HG02678 (cell line): Measurements from ENCODE around the gene NOS2.
"Not testable (repeated sequence)": the region's sequence is repeated elsewhere in the genome, so short reads cannot be mapped to it uniquely, and the experiment has no call there.

Experiments
- ATAC-seq: cut with Tn5 transposase; IDR thresholded peaks from one replicate; pipeline ENCODE4 v1.9.1; 2021; ENCODE audit warnings: mild to moderate bottlenecking, moderate library complexity; ENCODE audit not compliant: unreplicated experiment

The NOS2 gene

GRCh38 chr17:27740541-27740940 lies 59.8 kb downstream of the NOS2 start:
- ATAC-seq, result not testable (repeated sequence)

DNA sequence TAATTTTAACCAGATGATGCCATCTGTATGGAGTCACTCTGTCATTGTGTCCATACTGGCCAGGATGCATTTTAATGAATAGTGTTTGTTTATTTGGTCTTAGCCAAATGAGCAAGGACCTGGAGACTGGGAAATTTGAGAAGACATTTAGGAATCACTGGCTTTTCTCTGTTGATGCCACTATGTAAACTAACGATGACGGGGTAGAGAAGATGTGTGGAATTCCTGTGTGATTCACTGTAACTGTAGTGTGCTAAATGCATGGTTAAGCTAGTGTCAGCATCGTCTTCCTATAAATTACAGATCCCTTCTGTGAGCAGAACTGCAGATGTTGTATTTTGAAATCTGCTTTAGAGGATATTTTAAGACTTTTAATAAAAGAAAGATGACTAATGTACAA lies 66.6 kb downstream of the NOS2 start:
- no peak for ATAC-seq

DNA sequence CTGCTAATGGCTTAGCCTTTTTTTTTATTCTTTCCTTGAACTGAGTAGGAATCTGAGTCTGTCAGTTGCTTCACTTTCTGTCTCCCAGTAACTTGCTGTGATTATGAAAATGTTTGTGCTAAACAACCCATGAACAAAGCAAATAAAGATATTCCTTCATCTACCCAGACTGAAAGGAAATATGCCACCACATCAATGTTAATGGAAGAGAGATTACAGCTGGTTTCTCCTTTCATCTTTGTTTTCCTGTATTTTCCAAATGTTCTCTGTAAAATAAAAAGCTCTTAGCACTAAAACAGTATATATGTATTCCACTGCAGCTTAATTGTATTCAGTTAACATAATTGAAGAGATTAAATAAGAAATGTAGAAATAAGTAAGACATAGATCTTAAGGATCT lies 67.6 kb downstream of the NOS2 start:
- not testable (repeated sequence) for ATAC-seq

- not testable (repeated sequence) for ATAC-seq
Observed at GRCh38 chr17:27725982-27726381, 74.3 kb downstream of the NOS2 start.

DNA sequence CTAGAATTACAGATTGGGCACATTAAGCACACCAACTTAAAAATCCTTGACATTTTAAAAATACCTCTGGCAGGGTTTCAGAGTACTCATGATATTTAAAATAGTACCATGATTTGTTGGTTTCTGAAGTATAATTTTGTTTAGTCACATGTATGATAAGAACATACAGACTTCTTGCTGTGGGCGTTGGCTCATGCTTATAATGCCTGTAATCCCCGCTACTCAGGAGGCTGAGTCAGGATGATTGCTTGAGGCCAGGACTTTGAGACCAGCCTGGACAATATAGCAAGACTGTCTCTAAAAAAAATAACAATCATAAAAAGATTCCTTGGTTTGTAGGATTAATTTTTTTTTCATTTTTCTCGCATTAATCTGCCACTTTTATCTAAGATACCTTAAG lies 78.5 kb downstream of the NOS2 start:
- ATAC-seq, result no peak
